Left lobe of liver (tissue), 2 donors: ENCODE results near the gene ACTR5. TPM values are rescaled to one million over a fixed set of nuclear protein-coding genes. Genes with fewer than 3 reads are reported as not detected.
A peak's percentile ranks its signal among the peaks of the same experiment; 100 is the strongest.
"Not testable (repeated sequence)": the region's sequence is repeated elsewhere in the genome, so short reads cannot be mapped to it uniquely, and the experiment has no call there.

Source experiments
- ATAC-seq: fragments of 200-7000 bp; cut with Tn5 transposase; one replicate; pipeline ENCODE4 v1.9.1; 2020; ENCODE audit warnings: mild to moderate bottlenecking, moderate library complexity
- DNase-seq: peaks from one replicate; pipeline ENCODE4 v3.0.0-alpha.2; 2020; ENCODE audit warnings: low spot score
- total RNA-seq: library from RNA; stranded (reverse); gene quantifications from one replicate; pipeline ENCODE4 v1.2.1, GENCODE V29; 2021
- donor health status: DM: no; HTN: no; CAD: no; lungs with moderate emphysema.
- donor health status: DM: no; HTN: yes; CAD: no.

The ACTR5 gene
- total RNA-seq, 1 donor from 2014 or later = 6.6 TPM

DNA sequence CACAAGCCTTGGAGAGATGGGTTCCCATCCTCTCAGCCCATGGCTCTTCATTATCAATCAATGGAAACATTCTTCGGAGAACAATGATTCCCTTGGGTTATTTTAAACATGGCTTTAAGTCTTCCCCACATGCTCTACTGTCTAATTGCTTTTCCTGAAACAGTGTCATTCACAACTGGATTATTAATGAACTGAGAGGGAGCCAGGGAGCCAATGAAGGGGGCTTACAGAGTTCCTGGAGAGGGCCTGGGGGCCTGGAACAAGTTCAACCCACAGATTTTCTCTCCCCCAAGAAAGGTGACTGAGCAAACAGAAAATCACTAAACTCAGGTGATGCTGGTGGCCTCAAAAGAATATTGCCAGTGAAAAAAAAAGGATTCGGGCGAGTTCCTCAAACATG is 56.0 kb downstream of the ACTR5 start:
- DNase-seq = no peak
- no peak for ATAC-seq

DNA sequence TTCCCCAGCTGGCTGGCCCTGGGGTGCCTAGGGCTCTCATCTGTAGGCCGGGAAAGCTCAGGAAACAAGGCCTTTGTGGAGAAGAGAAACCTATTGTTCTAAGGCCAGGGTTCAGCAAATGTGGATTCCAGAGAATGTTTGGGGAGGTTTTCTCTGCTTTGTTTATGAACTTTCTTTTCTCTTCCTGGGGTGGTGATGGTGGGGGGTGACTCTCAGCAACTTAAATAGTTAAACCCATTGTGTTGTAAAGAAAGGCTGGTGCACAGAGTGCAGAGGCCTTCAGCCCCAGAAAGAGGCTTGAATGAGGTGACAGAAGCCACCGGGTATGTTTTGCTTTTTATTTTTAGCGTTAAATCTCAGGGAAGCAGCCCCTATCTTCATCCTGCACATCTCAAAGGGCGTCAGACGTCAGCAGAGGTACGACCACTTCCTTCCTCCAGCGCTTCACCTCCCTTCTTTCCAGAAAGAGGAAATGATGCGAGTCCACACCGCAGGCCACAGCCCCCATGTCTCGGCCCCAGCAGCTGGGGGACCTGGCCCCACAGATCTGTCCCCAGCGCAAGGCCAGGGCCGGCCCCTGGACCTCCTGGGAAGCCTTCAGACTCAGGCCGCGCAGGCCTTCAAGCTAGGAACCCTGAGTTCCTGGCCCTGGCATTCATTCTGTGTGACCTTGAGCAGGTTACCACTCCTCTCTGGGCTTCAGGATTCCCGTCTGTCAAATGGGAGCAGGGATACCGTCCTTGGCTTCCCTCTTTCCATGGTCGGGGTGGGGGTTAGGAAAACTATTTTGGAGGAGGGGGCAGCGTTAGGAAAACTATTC is 56.6 kb downstream of the ACTR5 start:
- ATAC-seq (peak; percentile 23), DNase-seq (no peak)

DNA sequence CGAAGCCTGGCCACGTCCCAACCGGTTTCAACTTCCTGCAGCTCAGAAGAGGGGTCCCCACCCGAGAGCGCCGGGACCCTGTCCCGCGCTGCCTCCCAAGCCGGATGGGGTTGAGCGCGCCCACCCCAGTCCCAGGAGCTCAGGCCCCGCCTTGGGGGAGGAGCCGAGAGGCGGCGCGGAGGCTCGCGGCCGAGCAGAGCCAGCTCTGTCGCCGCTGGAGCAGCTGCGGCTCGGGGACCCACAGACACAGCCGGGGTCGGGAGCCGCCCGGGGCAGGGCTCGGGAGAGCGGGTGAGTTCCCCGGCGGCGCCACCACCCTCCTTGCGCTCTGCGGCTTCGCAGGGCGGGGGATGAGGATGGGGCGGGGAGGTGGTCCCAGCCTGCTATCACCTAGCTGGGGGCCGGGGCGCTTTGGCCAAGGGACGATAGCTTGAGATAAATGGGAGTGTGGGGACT is 57.3 kb downstream of the ACTR5 start, which contains the start of gene PPP1R16B:
Gene PPP1R16B (plus strand): TSS at position 196 of the 456 bp plus-strand sequence. CDS start 30,229 bp downstream, outside the sequence.
- peak; percentile 54 for DNase-seq
- peak; percentile 78 for ATAC-seq

DNA sequence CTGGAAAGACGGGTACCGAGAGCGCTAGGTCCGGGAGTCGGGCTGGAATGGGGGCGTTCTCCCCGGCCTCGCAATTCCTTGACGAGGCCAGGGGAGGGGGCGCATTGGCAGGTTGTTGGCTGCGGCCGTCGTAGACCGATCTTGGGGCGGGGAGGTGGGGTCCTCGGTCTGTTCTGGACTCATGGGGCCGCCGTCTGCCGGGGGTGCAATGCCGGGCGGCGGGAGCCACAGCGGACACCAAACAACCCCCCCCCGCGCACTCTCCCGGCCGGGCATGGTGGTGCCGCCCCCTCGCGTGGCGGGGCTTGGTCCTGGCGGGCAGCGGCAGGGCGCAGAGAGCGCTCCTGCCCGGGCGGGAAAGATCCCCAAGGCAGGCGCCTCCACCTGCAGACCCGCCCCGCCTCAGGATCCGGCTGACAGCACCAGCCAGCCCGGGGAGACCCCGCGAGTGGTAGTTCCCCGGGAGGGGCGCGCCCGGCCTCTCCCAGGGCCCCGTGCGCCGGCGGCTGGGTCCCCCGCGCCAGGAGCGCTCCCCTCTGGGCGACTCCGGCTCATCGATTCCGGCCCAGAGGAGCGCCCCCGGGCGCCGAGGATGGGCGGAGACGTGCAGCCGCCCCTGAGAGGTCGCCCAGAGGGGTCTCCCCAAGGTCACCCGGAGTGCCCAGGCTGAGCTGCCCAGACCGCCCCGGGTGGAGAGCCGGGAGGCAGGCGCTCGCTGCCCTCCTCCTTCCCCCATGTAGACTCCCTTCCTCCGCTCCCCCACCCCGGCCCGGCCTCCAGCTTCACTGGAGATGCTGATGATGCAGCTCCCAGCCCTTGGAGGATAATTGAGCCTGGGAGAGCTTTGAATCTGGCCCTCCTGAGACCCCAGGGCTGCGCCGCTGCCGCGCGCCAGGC is 57.9 kb downstream of the ACTR5 start:
- peak; percentile 36 for ATAC-seq

DNA sequence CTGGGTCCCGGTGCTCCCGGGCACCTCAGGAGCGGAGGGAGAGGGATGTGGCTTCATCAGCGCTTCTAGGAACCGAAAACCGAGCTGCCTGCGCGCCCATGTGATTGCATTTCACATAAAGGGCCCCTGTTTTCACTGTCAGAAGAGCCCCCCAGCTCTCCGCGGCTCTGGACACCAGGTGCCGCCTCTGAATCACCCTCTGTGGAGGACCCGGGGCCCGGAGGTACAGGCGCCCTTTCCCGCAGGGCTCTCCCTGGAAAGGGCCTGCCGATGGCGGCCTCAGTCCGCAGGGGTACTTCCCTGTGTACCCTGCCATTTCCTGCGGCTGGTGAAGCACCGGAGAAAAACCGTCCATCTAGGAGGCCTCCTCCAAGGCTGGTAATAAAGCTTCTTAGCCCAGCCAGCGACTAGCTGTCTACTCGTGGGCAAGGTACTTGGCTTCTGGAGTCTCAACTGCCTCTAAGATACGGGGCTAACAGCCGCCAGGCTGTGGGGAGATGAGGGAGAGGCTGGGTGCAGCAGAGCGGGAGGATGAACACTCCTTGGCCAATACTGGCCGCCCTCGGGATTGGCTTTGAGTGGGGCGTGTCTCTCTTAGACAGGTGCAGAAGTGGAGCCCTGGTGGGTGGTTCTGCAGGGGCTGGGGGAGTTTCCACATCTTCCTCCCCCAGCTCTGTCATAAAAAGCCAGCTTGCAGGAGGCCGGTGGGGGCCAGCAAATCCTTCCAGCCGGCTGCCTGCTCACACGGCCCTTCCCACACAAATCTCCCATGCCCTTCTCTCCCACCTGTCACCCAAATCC is 58.8 kb downstream of the ACTR5 start:
- ATAC-seq (no peak), DNase-seq (no peak)

More for the DNA sequence above, 57.9 kb downstream of the ACTR5 start:
- no peak for DNase-seq

DNA sequence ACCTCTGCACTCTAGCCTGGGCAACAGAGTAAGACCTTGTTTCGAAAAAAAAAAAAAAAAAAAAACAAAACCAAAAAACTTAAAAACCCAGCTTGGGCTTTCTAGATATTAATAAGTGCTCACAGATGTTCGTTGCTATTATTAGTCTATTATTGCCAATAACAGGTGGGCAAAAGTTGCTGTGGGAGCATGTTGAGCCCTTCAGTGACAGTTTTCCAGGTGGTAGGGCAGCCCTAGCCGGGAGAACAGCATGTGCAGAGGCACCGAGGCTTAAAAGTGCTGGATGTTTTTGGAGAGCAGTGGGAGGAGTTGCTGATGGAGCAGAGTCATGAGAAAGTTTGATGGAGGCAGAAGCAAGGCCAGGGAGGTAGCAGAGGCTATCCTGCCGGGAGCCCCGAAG is 61.7 kb downstream of the ACTR5 start:
- no peak for DNase-seq
- no peak for ATAC-seq

DNA sequence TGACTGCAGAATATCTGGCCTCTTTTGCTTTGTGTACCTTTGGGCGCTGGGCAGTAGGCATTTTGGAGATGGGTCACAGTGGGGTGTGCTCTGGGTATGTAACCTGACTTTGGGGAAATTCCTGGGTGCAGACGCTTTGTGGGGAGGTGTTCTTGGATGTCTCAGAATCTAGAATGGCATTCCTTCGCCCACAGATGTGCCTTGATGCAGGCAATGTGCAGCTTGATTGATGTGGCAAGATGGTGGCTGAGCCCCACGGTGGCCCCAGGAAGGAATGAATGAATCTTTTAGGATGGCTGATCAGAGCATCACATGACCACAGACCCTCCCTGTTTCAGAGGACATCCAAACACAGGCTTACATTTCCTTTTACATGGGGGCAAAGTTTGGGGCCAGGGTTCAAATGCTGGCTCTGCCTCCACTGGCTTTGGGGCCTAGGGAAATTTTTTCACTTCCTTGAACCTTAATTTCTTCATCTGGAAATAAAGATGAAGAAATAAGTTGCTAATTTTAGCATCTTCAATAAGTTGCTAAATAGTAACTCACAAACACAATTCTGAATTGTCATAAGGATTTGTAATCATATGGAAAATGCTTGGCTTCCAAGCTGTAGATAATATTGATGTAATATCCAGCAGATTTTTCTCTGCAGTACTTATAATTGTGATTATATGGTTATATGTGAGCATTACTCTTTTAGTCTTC is 62.8 kb downstream of the ACTR5 start:
- ATAC-seq (no peak), DNase-seq (no peak)

DNA sequence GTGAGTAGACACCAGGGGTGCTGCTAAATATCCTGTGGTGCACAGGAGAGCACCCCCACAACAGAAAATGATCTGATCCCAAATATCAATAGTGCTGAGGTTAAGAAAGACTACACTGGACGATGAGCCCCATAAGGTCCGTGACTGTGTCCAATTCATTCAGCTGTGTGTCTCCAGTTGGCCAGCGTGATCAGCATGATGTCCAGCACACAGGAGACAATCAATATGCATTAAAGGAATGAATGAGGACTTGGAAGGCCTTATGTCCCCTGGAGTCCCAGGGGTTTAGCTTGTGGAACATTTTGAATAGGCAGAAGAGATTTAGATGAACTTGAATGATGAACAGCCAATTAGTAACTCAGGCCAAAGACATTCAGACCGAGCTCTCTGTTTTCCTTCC is 63.5 kb downstream of the ACTR5 start:
- no peak for ATAC-seq

DNA sequence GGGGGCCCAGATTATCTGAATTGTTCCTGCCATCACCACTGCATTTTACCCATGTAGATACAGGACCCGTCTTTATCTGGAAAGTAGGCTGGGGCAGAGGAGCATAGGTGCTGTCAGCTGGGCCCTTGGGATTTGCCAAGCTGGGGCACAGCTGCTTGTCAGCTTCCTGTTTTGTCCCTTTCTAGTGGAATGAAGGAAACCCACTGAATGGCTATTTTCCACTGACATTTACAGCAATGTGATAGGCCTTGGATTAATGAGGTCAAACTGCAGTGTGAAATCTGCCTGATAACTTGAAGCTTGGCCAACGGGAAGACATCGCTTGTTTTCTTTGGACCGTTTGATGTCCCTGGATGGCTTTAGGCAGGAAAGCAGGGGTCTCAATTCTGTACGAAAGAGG is 63.9 kb downstream of the ACTR5 start:
- DNase-seq = no peak
- ATAC-seq = peak; percentile 20

More for the DNA sequence above, 63.5 kb downstream of the ACTR5 start:
- DNase-seq = no peak

DNA sequence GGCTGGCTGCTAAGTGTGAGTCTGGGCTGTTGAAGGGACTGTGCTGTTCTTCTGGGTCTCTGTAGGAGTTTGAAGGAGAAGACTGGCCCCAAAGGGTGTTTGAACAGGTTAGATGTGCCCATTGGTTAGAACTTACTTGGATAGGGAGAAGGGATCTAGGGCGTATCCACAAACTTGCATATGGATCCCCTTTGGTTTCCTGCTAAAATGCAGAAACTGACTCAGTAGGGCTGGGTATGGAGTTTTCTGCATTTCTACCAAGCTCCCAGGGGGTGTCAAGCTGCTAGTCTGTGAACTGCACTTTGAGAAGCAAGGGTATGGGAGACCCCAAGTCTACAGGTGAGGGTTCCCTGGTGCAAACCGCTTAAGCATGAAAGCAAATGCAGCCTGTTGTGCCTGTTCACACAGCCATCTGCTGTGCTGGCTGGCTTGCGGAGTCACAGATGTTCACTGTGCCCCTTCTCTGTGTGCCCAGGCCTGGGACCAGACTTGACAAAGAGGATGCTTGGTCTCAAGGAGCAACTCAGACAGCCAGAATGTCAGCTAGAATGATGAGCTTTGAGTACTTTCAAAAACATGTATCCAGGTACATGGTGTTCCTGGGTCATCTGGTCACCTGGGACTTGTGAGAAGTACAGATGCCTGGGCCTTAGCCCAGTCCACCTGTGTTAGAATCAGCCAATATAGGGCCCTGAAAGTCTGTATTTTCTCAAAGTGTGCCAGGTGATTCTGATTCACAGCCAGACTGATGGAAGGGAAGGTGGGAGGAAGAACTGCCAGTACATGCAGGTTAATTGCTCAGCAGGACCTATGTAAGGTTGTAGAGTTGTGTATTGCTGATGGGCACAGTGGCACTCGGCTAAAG is 64.7 kb downstream of the ACTR5 start:
- DNase-seq = no peak
- no peak for ATAC-seq

DNA sequence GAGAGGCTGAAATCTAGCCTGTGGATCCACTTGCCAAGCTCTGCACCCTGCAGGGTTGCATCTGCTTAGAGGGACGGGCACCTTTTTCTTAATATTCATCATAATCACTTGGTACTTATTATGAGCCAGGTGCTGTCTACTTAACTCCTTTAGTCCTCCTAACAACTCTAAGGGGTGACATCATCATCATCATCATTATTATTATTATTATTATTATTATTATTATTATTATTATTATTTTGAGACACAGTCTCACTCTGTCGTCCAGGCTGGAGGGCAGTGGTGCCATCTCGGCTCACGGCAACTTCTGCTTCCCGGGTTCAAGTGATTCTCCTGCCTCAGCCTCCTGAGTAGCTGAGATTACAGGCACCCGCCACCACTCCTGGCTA is 65.3 kb downstream of the ACTR5 start:
- not testable (repeated sequence) for ATAC-seq, DNase-seq

DNA sequence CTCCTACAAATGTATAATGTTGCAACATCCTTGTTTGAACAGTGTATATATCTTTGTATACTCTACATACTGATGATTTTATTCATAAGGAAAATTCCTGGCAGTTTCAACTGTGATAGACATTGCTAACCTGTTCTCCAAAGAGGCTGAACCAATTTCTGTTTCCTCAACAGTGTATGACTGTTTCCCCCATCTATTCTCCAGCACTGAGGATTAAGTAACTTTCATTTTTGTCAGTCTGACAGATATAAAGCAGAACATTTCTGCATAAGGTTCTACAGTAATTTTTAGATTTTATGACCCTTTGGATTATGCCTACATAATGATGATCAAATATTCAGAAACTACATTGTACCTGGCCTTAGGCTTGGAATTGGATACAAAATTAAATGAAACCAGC is 67.2 kb downstream of the ACTR5 start:
- DNase-seq (no peak), ATAC-seq (no peak)

DNA sequence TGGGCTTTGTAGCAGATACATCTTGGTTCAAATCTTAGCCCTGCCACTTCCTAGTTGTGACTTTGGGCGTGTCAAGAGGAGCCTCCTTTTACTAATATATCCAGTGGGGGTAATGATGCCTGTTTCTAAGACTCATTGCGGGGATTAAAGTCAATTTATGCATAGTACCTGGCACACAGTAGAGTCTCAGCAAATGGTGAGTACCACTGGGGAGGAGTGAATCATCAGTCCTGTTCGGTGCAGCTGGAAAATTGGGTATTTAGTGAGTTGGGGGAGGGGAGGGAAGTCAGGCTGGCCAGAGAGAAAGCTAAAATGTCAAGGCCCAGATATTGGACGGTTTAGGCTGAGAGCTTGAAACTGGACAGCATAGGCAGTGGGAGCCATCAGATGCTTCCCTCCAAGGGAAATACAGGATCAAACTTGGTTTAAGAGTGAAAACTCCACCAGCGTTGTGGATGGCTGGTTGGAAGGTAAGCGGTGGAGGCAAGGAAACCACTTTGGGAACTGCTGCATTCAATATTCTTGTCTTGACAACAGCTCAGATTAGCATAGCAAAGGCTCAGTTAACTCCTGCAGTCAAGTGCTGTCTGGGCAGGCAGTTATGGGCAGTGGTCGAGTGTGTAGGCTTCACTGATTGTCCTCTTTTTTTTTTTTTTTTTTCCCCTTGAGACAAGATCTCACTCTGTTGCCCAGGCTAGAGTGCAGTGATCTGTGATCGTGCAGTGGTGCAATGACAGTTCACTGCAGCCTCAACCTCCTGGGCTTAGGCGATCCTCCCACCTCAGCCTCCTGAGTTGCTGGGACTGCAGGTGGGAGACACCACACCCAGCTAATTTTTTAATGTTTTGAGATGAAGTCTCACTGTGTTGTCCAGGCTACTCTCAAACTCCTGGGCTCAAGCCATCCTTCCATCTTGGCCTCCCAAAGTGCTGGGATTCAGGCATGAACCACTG is 70.1 kb downstream of the ACTR5 start:
- DNase-seq (no peak), ATAC-seq (no peak)

Other genes starting within 250 kb of the ACTR5 start
- not detected for gene ADIG, start 167.3 kb upstream of the ACTR5 start, total RNA-seq
- gene ARHGAP40, start 146.7 kb upstream of the ACTR5 start, total RNA-seq = not detected
- not detected for gene SLC32A1, start 24.0 kb upstream of the ACTR5 start, total RNA-seq
- 1.7 TPM for gene PPP1R16B, start 57.2 kb downstream of the ACTR5 start, total RNA-seq
- 2.9 TPM for gene FAM83D, start 178.0 kb downstream of the ACTR5 start, total RNA-seq
- gene DHX35, start 213.9 kb downstream of the ACTR5 start, total RNA-seq = 6.2 TPM